Transverse colon (tissue), 3 donors: ENCODE results near the gene AVPR2.

Experiments
- CTCF ChIP-seq, 5 experiments: fragments of 200-600 bp in 3 of 5; fragments of 450-650 bp in 2 of 5; sonication (generic) in 3 of 5; IDR thresholded peaks; 1 replicate in 2 of 5; 2 replicates in 3 of 5; pipeline ENCODE4 v1.5.1; 2016 to 2017; ENCODE audit warnings: antibody characterized with exemption in 5 of 5, inconsistent platforms in 3 of 5, mild to moderate bottlenecking in 2 of 5, moderate library complexity in 1 of 5
- EP300 ChIP-seq: sonication (generic); formaldehyde crosslinking; IDR thresholded peaks from one replicate; pipeline ENCODE4 v1.6.1; 2017; ENCODE audit warnings: antibody characterized with exemption, low read depth

DNA sequence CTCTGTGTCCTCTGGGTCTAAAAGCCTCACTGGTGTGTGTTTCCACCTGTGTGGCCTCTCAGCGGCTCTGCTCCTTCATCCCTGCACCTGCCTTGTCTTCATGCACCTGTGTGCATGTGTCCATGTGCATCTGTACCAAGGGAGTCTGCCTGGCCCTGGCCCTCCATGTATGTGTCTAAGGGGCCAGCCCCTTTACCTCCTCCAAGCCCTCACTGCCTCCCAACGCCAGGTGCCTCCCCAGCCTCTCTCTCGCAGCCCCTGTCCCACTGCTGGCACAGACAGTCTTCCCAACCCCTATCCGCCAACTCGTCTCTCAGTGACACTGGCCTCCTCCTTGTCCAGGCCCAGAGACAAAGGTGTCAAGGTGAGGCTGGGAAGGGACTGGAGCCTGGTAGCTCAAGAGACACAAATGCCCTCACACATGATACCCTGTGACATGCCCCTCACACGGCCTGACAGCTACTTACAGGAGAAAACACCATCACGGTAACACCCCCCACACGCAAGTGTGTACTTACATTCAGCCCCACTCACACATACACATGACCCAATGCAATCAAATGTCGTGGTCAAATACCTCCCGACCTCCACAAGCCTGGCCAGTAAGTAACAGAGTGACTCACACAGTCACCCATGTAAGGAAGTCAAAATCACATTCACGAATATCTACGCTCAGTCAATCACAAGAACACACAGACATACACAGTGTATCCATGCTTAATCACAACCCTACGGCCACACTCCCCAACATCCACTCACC lies 29.9 kb upstream of the AVPR2 start:
- TF ChIP-seq CTCF (IDR thresholded peaks at IDR 0.05) (no peak), EP300 (no peak)
